Activated CD4-positive, alpha-beta T cell treated with anti-CD3 and anti-CD28 coated beads, Interleukin-2, Interleukin-6, amounts not matched to agents 100 ng/mL and 50 ng/mL, durations not matched to agents 16 hours and 8 hours (primary cell): Measurements from ENCODE around the gene IFITM10.
"Not testable (repeated sequence)": the region's sequence is repeated elsewhere in the genome, so short reads cannot be mapped to it uniquely, and the experiment has no call there.

Source experiments
- DNase-seq: peaks from one replicate; pipeline ENCODE4 v3.0.0-alpha.2; 2020

The IFITM10 gene

DNA sequence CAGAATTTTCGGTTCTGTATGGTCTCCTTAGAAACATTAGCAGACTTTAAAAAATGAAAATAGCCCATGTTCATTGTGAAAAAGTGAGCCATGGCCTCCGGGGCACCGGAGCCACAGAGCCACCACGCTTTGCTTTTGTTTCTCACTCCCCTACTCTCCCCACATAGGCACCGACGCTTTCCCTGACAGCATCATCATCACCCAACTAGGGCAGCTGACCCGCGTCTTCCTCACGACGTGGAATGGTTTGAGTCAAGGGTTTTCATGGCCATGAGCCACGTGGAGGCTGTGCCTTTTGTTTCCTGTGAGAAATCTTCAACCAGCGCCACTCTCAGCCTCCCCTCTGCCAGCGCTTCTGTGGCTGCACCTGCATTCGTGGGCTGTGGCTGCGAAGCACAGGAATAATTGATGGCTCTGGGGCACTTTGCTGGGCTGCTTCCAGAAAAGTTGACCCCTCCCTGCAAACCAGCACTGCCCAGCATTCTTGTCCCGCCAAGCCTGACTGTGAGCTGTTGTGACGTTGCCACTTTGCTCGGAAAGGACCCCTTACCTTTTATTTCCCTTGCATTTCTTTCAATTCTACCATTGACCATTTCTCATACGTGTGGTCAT is 62.0 kb downstream of the IFITM10 start:
- DNase-seq = not testable (repeated sequence)

DNA sequence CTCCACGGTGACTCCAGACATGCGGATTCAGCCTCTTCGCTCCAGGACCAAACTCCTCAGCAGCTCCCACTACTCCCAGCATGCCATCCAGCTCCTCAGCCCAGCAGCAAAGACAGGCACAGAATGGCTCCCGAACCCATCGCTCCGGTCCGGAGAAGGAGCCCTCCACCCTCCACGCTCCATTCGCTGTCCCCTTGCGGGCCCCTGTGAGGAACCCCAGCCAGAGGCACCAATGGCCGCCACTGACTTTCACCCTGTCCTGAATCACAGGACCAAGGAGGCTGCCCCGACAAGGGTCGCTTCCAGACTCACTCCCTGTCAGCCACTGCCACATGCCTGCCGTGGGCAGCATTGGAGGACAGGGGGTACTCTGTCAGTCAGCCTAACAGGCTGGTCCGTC is 64.2 kb downstream of the IFITM10 start:
- not testable (repeated sequence) for DNase-seq

DNA sequence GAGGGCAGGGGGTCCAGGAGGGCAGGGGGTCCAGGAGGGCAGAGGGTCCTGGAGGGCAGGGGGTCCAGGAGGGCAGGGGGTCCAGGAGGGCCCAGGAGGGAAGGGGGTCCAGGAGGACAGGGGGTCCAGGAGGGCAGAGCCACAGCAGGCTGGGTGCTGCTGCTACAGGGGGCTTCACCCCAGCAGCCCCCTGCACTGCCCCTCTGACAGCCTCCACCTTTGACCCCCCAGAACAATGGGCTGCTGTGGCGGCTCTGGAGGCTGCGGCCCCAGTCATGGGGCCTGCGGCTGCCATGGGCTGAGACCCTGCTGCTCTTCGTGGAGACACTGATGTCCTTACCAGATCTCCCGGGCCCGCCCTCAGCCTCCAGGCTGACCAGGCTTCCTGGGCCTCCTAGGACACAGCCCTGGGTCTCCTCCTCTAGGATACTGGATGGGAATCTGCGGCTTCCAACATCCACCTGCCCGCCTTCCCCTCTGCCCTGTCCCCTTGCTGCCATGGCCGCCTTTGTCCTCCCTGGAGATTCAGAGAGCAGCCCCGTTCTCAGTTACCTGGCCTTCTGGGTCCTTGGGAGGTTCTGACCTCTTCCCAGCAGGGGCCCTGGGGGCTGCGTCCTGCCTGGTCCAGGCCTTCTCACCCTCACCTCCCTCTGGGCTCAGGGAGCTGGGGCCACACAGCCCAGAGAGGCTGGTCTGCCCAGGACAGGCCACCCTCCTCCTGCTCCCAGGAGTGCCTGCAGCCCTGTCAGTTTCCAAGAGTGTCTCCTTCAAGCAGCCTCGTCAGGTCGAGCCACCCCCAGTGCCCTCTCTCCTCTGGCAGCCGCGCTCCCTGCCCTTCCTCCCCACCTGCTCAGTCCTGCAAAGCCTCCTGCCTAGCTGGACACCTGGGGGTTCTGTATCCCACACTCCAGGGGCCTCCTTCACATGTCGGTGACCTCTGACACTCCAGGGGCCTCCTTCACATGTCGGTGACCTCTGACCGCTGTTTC is 65.2 kb downstream of the IFITM10 start:
- not testable (repeated sequence) for DNase-seq

DNA sequence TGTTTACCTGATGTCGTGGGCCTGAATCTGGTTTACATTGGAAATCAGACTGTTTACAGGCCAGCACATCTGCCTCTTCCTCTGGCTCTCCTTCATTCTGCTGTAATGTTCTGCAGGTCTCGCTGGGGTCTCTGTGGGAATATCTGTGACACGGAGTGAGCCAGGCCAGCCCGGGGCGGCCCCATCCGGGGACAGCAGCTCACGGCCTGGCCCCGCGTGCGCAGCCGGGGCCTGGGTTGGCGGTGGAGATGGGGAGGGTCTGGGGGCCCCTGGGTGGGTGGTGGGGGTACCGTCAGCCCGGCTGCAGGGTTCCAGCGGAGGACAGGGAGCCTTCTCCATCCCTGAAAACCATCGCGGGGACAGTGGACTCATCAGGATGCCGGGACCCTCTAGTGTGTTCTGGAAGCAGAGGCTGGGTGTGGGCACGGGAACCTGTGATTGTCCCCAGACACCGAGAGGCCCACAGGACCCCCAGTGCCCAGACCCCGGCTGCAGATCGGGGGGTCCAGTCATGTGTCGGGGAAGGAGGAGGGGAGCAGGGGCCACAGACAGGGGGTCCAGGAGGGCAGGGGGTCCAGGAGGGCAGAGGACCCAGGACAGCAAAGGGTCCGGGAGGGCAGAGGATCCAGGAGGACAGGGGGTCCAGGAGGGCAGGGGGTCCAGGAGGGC is 66.4 kb downstream of the IFITM10 start:
- not testable (repeated sequence) for DNase-seq

DNA sequence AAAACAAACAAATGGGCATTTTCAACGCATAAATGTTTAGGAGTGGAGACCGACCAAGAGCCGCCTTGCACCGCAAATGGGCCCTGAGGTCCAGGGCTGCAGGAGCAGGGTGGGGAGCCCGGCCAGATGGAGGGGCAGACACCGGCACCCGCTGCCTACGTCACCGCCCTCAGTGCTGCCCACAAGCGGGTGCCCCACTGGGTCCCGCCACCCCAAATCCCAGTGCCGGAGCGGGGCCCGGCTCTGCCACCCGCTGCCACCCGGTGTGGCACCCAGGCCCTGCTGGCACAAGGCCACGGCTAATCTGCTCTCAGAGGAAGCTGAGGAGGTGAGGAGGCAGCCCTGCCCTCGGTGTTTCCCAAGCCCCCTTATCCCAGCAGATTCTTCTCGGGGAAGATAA is 67.2 kb downstream of the IFITM10 start:
- DNase-seq = not testable (repeated sequence)
